Lower lobe of right lung (tissue), 2 donors: ENCODE results near the gene LRRC26. TPM values are rescaled to one million over a fixed set of nuclear protein-coding genes. Genes with fewer than 3 reads are reported as not detected.

Source experiments
- ATAC-seq, 2 donors: fragments of 200-7000 bp; cut with Tn5 transposase; one replicate each; pipeline ENCODE4 v1.9.1; 2020 to 2022; ENCODE audit warnings: mild to moderate bottlenecking in 2 of 2, moderate library complexity in 2 of 2
- DNase-seq: peaks from one replicate; pipeline ENCODE4 v3.0.0-alpha.2; 2020
- H3K27ac ChIP-seq: fragments of 200-600 bp; one replicate; pipeline ENCODE4 v1.8.0; 2022
- H3K27me3 ChIP-seq: fragments of 200-600 bp; one replicate; pipeline ENCODE4 v1.8.0; 2022; ENCODE audit warnings: low read depth
- H3K36me3 ChIP-seq: fragments of 200-600 bp; one replicate; pipeline ENCODE4 v1.8.0; 2022; ENCODE audit warnings: mild to moderate bottlenecking
- H3K4me1 ChIP-seq: fragments of 200-600 bp; one replicate; pipeline ENCODE4 v1.8.0; 2022
- H3K4me3 ChIP-seq: fragments of 200-600 bp; one replicate; pipeline ENCODE4 v1.8.0; 2022; ENCODE audit warnings: mild to moderate bottlenecking
- H3K9me3 ChIP-seq: fragments of 200-600 bp; one replicate; pipeline ENCODE4 v1.8.0; 2022
- intact Hi-C: fragments of 100-400 bp; cut with DNase I; formaldehyde crosslinking; loops from one replicate; pipeline ENCODE4 v1.11.0; 2022
- total RNA-seq: library from RNA; stranded (reverse); fragmentation: NEBNext Ultra II Directional; extraction: Animal tissue kit (Norgen Biotek cat#: 25700); gene quantifications from one replicate; pipeline ENCODE4 v1.2.1, GENCODE V29; 2021
- TF ChIP-seq, protein P1 (sequence below): fragments of 200-600 bp; IDR thresholded peaks from one replicate; pipeline ENCODE4 v1.8.0; 2022; ENCODE audit warnings: antibody characterized with exemption, mild to moderate bottlenecking
- donor health status: DM: no; HTN: yes; CAD: no; lungs with severe emphysema.

The LRRC26 gene
- total RNA-seq, 1 donor from 2014 or later, result 1.0 TPM

DNA sequence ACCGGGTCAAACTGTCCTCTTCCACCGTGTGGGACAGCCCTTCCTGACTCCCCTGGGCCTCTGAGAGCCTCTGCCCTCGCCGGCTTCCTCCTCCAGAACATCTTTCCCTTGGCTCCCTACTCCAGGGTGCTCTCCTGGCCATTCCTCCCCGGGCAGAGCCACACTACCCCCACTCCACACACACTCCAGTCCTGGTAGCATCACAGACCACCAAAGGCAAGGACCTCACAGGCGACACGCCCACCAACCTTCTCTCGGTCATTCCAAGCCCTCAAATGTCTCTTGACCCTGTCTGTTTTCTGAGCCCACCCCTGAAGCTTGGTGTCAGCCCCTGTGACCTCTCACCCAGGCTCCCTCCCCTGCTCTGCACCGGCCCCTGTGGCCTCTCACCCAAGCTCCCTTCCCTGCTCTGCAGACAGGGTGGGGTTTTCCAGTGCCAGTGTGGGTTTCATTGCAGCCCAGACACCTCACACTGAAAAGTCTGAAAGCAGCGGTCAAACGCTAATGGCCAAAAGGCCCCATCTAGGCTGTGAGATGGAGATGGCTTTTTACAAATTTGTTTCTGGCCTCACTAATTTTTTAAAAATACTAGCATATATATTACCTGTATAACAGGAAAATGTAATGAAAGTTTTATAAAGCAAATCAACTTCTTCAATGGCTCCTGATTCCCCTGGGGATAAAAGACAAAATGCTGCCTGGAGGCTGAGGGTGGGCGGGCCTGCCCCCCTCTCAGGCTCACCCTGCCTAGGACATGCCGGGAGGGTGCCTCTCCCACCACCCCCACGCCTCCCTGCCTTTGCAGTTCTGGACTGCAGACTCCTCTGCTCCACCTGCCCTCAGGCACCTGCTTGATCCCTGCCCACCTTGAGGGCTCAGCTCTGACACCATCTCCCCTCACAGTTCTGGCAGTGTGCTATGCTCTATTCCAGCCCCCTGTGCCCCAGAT lies 10.5 kb downstream of the LRRC26 start:
- H3K36me3 ChIP-seq, result no peaks in the 10 kb centered on the region
- H3K27me3 ChIP-seq, result peaks cover 90% of the 10 kb centered on the region
- H3K4me3 ChIP-seq, result no peak overlapping the region
- no peaks in the 10 kb centered on the region for H3K9me3 ChIP-seq
- H3K27ac ChIP-seq, result no peak overlapping the region
- intact Hi-C loops, result no loop called here
- ATAC-seq (no peak), DNase-seq (no peak)
- peaks cover 24% of the 10 kb centered on the region for H3K4me1 ChIP-seq
- TF ChIP-seq, protein P1, sequence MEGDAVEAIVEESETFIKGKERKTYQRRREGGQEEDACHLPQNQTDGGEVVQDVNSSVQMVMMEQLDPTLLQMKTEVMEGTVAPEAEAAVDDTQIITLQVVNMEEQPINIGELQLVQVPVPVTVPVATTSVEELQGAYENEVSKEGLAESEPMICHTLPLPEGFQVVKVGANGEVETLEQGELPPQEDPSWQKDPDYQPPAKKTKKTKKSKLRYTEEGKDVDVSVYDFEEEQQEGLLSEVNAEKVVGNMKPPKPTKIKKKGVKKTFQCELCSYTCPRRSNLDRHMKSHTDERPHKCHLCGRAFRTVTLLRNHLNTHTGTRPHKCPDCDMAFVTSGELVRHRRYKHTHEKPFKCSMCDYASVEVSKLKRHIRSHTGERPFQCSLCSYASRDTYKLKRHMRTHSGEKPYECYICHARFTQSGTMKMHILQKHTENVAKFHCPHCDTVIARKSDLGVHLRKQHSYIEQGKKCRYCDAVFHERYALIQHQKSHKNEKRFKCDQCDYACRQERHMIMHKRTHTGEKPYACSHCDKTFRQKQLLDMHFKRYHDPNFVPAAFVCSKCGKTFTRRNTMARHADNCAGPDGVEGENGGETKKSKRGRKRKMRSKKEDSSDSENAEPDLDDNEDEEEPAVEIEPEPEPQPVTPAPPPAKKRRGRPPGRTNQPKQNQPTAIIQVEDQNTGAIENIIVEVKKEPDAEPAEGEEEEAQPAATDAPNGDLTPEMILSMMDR, result no peak

DNA sequence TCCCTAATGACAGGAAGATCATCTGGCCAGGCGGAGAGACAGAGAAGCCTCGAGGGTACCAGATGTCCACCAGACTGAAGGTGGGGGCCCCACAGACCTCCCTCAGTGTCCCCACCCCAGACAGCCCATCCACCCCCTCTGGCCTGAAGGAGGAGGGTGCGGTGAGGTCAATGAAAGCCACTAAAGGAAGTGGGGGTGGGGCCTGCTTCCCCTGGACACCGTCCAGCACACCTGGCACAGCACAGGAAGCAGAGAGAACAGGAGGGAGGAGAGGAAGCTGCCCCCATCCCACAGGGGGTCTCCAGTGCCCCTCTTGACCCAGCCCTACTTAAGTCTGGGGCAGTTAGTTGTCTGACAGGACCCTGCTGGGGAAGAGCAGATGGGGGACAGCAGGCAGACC lies 11.2 kb downstream of the LRRC26 start:
- Histone ChIP-seq H3K27ac (no peak overlapping the region), H3K9me3 (no peaks in the 10 kb centered on the region), H3K36me3 (no peaks in the 10 kb centered on the region), H3K4me3 (no peak overlapping the region), H3K4me1 (peaks cover 24% of the 10 kb centered on the region), H3K27me3 (peaks cover 82% of the 10 kb centered on the region)
- intact Hi-C loops, result no loop called here
- TF ChIP-seq, protein P1, result no peak
- no peak for ATAC-seq
- DNase-seq, result no peak

DNA sequence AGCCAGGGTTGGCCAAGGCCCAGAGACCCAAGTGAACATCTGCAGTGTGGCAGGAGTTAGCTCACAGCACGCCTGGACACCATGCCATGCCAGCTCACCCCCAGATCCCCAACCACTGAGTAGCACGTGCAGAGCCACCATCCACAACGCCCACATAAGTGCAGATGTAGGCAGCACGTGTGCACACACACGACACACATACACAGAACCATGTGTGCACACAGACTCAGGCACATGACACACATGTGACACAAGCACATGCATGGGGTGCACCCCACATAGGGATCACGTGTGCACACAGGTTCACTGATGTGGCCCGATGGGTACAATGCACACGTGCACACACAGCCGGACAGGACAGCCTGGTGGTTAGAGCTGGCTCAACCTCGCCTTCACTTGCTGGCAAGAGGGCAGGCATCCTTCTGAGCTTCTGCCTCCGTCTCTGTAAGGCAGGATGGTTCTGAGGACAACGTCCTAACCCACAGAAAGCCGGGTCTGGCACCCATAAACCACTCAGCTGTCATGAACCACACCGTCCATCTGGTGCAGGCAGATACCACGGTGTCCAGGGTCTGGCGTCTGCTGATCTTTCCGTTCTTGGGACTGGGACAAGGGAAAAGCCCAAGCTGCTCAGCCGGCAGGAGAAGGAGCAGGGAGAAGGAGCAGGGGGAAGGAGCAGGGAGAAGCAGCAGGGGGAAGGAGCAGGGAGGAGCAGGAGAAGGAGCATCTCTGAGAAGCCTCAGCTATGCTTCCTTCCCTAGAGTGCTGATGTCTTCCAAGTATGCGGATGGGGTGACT lies 12.0 kb downstream of the LRRC26 start:
- ATAC-seq (no peak), DNase-seq (no peak)
- H3K9me3 ChIP-seq, result no peaks in the 10 kb centered on the region
- intact Hi-C loops, result no loop called here
- TF ChIP-seq, protein P1, result no peak
- no peaks in the 10 kb centered on the region for H3K36me3 ChIP-seq
- H3K4me3 ChIP-seq, result no peak overlapping the region
- H3K4me1 ChIP-seq, result peaks cover 16% of the 10 kb centered on the region
- H3K27ac ChIP-seq, result no peak overlapping the region
- H3K27me3 ChIP-seq, result peaks cover 74% of the 10 kb centered on the region

DNA sequence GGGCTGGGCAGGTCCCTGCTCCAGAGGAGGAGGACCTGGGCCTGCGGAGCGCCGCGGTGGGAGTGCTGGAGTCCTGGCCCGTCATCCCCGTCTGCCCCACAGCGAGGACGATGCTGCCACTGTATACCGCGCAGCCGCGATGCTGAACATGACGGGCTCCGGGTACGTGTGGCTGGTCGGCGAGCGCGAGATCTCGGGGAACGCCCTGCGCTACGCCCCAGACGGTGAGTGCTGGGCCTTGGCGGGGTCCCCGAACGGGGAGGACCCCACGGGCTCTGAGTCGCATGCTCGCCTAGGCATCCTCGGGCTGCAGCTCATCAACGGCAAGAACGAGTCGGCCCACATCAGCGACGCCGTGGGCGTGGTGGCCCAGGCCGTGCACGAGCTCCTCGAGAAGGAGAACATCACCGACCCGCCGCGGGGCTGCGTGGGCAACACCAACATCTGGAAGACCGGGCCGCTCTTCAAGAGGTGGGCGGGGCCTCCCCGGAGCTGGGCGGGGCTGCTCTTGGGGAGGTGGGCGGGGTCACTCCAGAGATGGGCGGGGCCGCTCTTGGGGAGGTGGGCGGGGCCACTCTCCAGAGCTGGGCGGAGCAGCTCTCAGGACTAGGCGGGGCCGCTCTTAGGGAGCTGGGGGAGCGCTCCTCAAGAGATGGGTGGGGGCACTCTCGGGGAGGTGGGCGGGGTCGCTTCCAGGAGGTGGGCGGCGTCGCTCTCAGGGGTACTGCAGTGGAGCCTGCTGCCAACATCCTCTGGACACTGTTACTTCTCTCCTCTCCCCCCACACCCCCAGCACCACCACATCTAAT lies 13.1 kb downstream of the LRRC26 start:
- H3K4me3 ChIP-seq, result peak overlapping the region; percentile 11
- peaks cover 6% of the 10 kb centered on the region for H3K4me1 ChIP-seq
- H3K27ac ChIP-seq, result no peak overlapping the region
- peak; percentile 69 to 76 for ATAC-seq
- intact Hi-C loops, result no loop called here
- H3K27me3 ChIP-seq, result peaks cover 64% of the 10 kb centered on the region
- no peaks in the 10 kb centered on the region for H3K9me3 ChIP-seq
- DNase-seq, result peak; percentile 65
- TF ChIP-seq, protein P1, result no peak
- H3K36me3 ChIP-seq, result no peaks in the 10 kb centered on the region

DNA sequence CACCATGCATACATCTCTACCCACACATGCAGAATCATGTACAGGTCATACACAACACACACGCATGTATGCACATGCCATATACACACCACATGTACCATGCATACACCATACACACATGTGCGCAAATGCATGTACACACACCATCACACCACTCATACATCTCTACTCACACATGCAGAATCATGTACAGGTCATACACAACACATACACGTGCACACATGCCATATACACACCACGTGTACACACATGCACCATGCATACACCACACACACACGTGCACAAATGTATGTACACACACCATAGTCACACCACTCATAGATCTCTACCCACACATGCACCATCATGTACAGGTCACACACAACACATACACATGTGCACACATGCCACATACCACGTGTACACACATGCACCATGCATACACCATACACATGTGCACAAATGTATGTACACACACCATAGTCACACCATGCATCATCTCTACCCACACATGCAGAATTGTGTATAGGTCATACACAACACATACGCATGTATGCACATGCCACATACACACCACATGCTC lies 16.9 kb downstream of the LRRC26 start:
- Histone ChIP-seq H3K27ac (no peak overlapping the region), H3K9me3 (no peaks in the 10 kb centered on the region), H3K27me3 (peaks cover 32% of the 10 kb centered on the region), H3K4me3 (no peak overlapping the region), H3K36me3 (no peaks in the 10 kb centered on the region), H3K4me1 (peaks cover 4% of the 10 kb centered on the region)
- intact Hi-C loops, result no loop called here
- TF ChIP-seq, protein P1, result no peak
- ATAC-seq (no peak), DNase-seq (no peak)
